Measurements from ENCODE around the gene RAB3A. TPM values are rescaled to one million over a fixed set of nuclear protein-coding genes. Genes with fewer than 3 reads are reported as not detected.

Gene RAB3A
- total and polyA plus RNA-seq, 9 of the 15 experiments (the other 6 are each of a cell fraction or from before 2014, with no cell fraction given), result 0.17 to 5.1 (median 0.90) TPM; not detected in 1

DNA sequence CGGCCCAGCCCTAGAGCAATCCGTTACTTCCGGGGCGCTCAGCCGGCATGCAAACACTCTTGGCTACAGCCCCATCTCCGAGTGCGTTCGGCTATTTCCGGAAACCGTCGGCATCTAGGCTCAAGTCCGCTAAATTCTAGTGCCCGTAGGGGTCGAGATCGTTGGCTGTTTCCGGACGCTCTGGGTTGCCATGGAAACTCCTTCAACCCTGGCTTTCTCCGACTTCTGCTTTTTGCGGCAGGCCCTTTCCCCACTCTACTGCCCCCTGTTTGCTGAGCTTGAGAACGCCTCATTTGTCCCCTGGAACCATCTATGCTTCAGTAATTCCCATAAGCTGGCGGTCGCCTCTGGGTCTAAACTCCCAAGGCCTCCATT is 51.4 kb downstream of the RAB3A start (continued):
- TF ChIP-seq TARDBP (IDR thresholded peaks at IDR 0.05) (0 out of 2 replicates have a peak, but pooled peaks have one; percentile 50), ZZZ3 (IDR thresholded peaks at IDR 0.05) (no peak; the same call in 1 of the 2 replicates), NFE2L1 (tag; IDR thresholded peaks at IDR 0.05; ENCODE audit: borderline replicate concordance, low read depth) (no peak), RFX7 (CRISPR knock-in tag; IDR thresholded peaks at IDR 0.05) (no peak), PURB (CRISPR knock-in tag; IDR thresholded peaks at IDR 0.05; ENCODE audit: low read depth) (no peak), SP2 (IDR thresholded peaks at IDR 0.05; ENCODE audit: extremely low read depth, low read depth, low read length, poor library complexity, severe bottlenecking) (no peak), ARID2 (IDR thresholded peaks at IDR 0.05) (no peak), RBM25 (IDR thresholded peaks at IDR 0.05; ENCODE audit: low read depth, low read length, severe bottlenecking) (no peak), RCOR1 (IDR thresholded peaks at IDR 0.05; ENCODE audit: borderline replicate concordance in 1 of 2, low read depth in 2 of 2, low read length in 2 of 2) (no peak; a peak in 1 of 4 replicates), MYNN (IDR thresholded peaks at IDR 0.05) (no peak), MYNN (CRISPR knock-in tag; IDR thresholded peaks at IDR 0.05) (no peak), GTF2A2 (tag; IDR thresholded peaks at IDR 0.05) (no peak), KLF10 (CRISPR knock-in tag; IDR thresholded peaks at IDR 0.05) (no peak), ESRRB (CRISPR knock-in tag; IDR thresholded peaks at IDR 0.05; ENCODE audit: borderline replicate concordance) (no peak), LARP7 (IDR thresholded peaks at IDR 0.05) (no peak), ZNF212 (CRISPR knock-in tag; IDR thresholded peaks at IDR 0.05) (no peak), ZNF77 (CRISPR knock-in tag; IDR thresholded peaks at IDR 0.05) (no peak), SMARCC2 (IDR thresholded peaks at IDR 0.05; ENCODE audit: low read depth) (no peak), DMBX1 (CRISPR knock-in tag; IDR thresholded peaks at IDR 0.05; ENCODE audit: borderline replicate concordance) (no peak), WHSC1 (IDR thresholded peaks at IDR 0.05; ENCODE audit: low read length) (no peak), TCF15 (CRISPR knock-in tag; IDR thresholded peaks at IDR 0.05) (no peak), USF1 (CRISPR knock-in tag; IDR thresholded peaks at IDR 0.05) (no peak), ELF4 (CRISPR knock-in tag; IDR thresholded peaks at IDR 0.05) (no peak), ZNF644 (tag; IDR thresholded peaks at IDR 0.05; ENCODE audit: low read depth) (no peak), ETV1 (tag; conservative IDR thresholded peaks at IDR 0.05; ENCODE audit: low read depth) (peak; percentile 96), JUN (IDR thresholded peaks at IDR 0.05; ENCODE audit: borderline replicate concordance, low read depth, low read length) (0 out of 2 replicates have a peak, but pooled peaks have one; percentile 6), JUN (CRISPR knock-in tag; IDR thresholded peaks at IDR 0.05; ENCODE audit: borderline replicate concordance) (no peak), CBFA2T2 (conservative IDR thresholded peaks at IDR 0.05) (no peak), SRSF3 (IDR thresholded peaks at IDR 0.05; ENCODE audit: insufficient read depth, low read length) (no peak)
